Stimulated activated CD8-positive, alpha-beta memory T cell treated with anti-CD3 and anti-CD28 coated beads, Interleukin-7, amount 100 ng/mL, for 1 hour (primary cell): ENCODE results near the gene MCTP2.

Source experiments
- DNase-seq, 2 donors: peaks; one replicate each; pipeline ENCODE4 v3.0.0-alpha.2; 2020; ENCODE audit warnings: low read depth in 2 of 2

Gene MCTP2, protein sequence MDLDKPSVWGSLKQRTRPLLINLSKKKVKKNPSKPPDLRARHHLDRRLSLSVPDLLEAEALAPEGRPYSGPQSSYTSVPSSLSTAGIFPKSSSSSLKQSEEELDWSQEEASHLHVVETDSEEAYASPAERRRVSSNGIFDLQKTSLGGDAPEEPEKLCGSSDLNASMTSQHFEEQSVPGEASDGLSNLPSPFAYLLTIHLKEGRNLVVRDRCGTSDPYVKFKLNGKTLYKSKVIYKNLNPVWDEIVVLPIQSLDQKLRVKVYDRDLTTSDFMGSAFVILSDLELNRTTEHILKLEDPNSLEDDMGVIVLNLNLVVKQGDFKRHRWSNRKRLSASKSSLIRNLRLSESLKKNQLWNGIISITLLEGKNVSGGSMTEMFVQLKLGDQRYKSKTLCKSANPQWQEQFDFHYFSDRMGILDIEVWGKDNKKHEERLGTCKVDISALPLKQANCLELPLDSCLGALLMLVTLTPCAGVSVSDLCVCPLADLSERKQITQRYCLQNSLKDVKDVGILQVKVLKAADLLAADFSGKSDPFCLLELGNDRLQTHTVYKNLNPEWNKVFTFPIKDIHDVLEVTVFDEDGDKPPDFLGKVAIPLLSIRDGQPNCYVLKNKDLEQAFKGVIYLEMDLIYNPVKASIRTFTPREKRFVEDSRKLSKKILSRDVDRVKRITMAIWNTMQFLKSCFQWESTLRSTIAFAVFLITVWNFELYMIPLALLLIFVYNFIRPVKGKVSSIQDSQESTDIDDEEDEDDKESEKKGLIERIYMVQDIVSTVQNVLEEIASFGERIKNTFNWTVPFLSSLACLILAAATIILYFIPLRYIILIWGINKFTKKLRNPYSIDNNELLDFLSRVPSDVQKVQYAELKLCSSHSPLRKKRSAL

DNA sequence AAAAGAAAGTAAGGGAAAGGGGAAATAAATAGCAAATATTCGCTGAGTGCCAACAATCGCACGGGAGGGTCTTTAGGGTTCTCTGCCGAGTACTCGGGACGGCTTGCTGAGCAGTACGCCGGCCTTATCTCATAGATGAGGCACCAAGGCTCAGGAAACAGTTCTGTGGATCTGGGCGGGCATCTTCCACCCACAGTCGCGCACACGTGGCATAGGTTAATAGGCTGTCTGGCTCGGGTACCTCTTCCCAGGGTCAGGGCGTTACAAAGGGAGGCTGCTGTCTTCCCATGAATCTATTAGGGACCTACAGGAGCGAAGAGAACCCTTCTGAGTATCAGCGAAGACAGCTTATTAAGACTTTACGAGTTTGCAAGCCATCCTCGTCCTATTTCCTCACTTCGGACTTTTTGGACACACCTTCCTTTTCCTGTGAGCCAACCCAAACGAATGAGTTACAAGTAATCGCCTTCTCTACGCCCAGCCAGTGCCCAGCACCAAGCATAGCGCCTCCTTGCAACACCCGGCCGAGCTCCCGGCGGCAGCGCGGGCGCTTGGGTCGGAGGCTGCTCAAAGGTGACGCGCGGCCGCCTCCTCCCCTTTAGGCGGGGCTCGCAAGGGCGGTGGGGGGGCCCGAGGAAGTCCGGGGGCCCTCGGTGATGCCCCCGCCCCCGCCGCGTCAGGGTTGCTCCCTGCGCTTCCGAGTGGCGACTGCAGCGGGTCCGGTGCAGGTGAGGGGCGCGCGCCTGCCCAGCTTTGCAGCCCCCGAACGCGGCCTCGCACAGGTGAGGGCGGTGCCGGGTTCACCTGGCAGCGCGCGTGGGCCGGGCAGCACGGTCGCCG is at the start of gene MCTP2:
MCTP2 (plus strand) TSS at position 679 of the 840 bp plus-strand sequence. CDS start 66,705 bp downstream, outside the sequence.
- peak; percentile 66 to 67 for DNase-seq

DNA sequence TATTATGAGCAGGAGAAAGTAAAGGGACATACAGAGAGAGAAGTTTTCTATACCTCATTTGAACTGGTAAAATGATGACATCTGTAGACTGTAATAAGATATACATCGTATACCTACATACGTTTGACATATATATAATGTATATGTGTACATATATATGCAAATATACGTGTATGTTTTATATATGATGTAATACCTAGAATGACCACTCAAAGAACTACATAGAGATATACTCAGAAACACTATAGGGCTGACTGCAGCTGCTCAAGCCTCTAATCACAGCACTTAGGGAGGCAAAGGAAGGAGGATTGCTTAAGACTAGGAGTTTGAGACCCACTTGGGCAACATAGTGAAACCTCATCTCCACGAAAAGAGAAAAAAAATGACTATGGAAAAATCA is 48.5 kb upstream of the MCTP2 start:
- no peak for DNase-seq

DNA sequence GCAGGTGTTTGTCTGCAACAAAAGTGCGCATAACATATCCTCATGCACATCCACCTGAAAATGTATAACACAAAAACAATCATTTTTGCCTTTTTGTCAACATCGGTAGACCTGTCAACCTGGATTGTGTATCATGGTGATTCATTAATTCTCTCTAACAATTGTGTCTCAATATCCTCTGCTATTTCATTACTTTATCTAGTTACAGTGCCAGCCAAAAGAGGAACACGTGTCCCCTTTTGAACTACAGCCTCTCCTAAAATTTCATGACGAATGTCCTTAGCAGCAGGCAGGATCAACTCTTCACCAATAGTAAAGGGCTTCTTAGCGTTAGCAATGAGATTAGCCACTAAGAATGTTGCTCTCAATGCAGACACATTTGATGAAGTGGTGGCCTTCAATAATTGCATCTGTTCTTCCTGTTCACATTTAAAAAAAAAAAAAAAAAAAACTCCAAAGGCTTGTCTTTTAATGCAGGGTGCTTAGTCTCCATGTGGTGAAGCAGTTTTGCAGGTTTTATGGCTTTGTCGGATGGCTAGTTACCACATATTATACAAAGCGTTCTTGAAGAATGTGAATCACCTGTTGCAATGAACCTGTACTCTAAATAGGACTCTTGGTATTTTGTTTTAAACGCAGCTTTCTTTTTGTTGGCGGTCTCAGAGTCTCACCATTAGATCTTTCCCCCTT is 45.7 kb upstream of the MCTP2 start:
- no peak for DNase-seq

GRCh38 chr15:94186770-94187331 is 44.5 kb upstream of the MCTP2 start:
- no peak for DNase-seq

DNA sequence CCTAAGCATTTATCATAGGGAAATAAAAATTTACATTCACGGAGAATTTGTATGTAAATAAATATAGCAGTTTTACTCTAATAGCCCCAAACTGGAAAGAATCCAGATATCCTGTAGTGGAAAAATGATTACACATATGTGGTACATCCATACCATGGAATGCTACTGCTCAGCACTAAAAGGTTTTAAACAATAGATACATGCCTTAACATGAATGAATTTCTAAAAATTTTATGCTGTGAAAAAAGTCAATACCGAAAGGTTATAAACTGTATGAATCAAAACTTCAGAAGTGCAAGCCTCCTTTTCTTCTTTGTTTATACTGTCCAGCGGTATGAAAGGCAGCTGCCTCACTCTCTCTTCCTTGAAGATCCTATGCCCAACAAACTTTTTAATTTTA is 37.5 kb upstream of the MCTP2 start:
- no peak for DNase-seq

- no peak for DNase-seq
These were observed 34.8 kb upstream of the MCTP2 start for GRCh38 chr15:94196531-94196930.

DNA sequence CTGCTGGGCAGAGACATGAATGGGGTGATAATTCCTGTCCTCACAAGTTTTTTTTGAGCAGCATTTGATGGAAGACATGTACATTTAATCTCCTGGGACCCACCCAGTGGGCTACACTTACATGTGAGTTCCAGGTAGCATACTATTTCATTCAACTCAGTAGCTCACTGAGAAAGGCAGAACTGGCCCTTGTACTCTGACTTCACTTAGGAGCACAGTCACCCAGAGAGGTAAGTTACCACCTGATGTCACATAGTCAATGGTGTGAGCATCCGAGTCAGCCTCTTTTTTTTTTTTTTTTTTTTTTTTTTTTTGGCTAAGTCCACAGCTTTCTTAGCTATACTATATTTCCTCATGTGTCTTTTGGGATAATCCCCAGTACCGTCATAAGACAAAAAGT is 32.7 kb upstream of the MCTP2 start:
- no peak for DNase-seq

DNA sequence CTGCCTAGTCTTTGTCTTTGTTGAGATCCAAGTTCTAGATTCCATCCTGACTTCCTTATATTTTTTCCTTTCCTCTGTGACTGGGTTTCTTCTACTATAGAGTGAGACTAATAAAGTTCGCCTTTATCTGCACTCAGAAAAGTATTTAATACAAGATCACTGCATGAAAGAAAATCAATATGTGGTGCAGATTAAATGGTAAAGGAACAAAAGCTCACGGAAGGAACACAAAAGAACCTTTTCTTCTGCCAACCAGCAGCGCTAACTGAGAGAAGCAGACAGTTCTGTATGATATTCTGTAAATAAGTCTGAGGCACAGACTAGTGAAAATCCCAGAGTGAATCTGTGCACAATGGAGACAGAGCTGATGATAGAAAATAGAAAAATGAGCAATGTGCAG is 31.6 kb upstream of the MCTP2 start:
- no peak for DNase-seq

- DNase-seq: no peak
These were observed 28.1 kb upstream of the MCTP2 start for GRCh38 chr15:94203306-94203705.

- no peak for DNase-seq
These were observed 26.0 kb upstream of the MCTP2 start for GRCh38 chr15:94205366-94205765.

- no peak for DNase-seq
These were observed 24.7 kb upstream of the MCTP2 start for GRCh38 chr15:94206463-94207167.

- no peak for DNase-seq
These were observed 19.1 kb upstream of the MCTP2 start for GRCh38 chr15:94212291-94212690.

- no peak for DNase-seq
These were observed 5.7 kb upstream of the MCTP2 start for GRCh38 chr15:94225616-94226015.

GRCh38 chr15:94228611-94229010 is 2.8 kb upstream of the MCTP2 start:
- DNase-seq: no peak

- DNase-seq: peak in 1 of 2 donors; percentile 42
These were observed 1.6 kb upstream of the MCTP2 start for GRCh38 chr15:94229591-94230369.

GRCh38 chr15:94230431-94230882 is 904 bp upstream of the MCTP2 start:
- no peak for DNase-seq

DNA sequence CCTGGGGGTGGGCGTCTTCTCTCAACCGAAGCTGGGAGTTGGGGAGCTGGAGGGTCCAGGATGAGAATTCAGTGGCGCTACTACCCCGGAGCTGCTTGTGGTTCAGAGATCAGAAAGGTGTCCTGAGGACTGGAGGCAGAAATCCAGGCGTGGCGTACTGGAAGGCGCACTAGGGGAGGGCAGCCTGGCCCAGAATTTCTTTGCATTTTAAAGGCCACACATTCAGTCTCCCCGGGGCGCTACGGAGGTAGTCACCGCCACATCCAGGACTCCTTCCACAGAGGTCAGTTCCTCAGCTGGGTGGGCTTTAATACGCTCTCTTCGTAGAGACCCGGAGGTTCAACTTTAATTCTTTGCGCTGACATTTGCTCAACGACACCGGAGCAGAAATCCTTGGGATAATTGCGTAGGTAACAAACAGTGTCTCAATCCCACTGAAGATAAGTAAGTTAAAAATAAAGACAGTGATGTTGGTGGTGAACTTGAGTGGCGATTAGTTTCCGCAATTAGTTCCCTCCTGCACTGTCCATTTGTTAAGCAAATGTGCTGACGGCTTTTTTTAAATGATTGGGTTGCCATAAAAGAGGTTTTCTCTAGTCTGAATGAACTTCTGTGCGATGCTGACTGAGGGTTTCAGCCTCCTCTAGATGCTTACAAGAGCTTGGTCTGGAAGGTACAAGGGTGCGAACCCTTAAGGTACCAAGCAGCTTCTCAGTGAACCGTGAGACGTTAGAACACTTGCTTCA is 535 bp downstream of the MCTP2 start:
- no peak for DNase-seq

DNA sequence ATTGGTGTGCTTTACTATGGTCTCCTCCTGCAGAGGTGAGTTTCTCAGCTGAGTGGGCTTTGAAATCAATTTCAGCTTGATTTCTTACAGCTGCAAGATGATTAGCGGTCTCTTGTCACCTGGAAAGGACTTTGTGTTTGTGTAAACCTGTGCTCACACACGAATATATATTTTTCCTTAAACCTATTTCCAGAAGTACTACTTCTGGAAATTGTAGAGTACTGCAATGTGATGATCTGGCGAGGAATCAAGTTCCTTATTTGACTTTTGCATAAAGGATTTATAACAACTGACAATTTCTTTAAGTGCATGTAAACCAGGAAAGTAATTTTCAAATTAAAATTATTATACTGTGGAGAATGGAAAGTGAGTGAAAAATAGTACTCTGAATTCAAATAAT is 2.1 kb downstream of the MCTP2 start:
- DNase-seq: no peak

DNA sequence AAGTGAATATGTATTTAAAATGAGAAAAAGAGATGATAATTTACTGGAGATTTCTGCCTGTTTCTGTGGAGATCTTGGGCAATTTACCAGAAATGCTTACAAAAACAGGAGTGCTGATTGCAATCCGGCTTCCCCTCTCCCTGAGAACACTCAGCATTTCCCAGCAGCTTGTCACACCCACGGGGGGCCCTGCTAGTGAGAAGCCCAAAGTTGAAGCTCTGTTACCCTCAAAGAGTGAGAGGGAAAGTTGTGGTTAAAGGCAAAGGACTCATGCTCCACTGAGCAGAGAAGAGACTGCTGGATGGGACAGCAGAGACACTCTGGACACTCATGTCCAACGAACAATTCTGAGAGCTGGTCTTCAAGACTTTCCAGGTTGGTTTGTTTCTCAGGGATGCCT is 2.9 kb downstream of the MCTP2 start:
- DNase-seq: no peak
